Measurements from ENCODE around the gene CDK6. TPM values are rescaled to one million over a fixed set of nuclear protein-coding genes. Genes with fewer than 3 reads are reported as not detected.

Gene CDK6
- total RNA-seq, 1 experiment from 2014 or later: 10.5 TPM

DNA sequence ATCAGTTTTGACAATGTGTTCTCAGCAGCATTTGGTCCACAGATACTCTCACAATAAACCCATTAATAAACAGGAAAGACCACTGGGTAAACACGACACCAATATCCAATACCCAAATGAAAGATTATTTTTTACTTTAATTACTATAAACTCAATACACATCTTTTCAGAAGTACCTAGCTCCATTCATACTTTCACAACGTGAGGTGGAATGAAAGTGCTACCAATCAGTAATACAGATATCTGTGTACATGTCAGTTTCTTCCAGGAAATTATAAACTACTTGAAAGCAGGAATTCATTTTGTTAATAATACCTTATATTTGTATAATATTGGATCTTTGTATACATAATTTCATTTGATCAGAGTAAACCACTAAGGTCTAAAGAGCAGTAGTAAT lies 11.9 kb downstream of the CDK6 start:
- DNase-seq (ENCODE audit: low spot score): no peak
- H3K27ac ChIP-seq (ENCODE audit: low read depth, low read length, poor library complexity, severe bottlenecking): no peak overlapping the region
- TF ChIP-seq, protein P1, sequence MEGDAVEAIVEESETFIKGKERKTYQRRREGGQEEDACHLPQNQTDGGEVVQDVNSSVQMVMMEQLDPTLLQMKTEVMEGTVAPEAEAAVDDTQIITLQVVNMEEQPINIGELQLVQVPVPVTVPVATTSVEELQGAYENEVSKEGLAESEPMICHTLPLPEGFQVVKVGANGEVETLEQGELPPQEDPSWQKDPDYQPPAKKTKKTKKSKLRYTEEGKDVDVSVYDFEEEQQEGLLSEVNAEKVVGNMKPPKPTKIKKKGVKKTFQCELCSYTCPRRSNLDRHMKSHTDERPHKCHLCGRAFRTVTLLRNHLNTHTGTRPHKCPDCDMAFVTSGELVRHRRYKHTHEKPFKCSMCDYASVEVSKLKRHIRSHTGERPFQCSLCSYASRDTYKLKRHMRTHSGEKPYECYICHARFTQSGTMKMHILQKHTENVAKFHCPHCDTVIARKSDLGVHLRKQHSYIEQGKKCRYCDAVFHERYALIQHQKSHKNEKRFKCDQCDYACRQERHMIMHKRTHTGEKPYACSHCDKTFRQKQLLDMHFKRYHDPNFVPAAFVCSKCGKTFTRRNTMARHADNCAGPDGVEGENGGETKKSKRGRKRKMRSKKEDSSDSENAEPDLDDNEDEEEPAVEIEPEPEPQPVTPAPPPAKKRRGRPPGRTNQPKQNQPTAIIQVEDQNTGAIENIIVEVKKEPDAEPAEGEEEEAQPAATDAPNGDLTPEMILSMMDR (conservative IDR thresholded peaks at IDR 0.05; ENCODE audit: low read depth, low read length): no peak
- no peak for TF ChIP-seq EZH2 (IDR thresholded peaks at IDR 0.05; ENCODE audit: borderline replicate concordance, low read depth, low read length, poor library complexity, severe bottlenecking)
- BruUV-seq (replicated peaks): no TSS peak
- ChIA-PET CTCF (no interaction called here), POLR2A (ENCODE audit: low non-redundant PET) (no interaction called here)
- intact Hi-C loops (cut with micrococcal nuclease; ENCODE audit: unreplicated experiment): no loop called here
- H3K27me3 ChIP-seq (replicated peaks; ENCODE audit: insufficient read depth, low read depth, low read length, poor library complexity): no peaks in the 10 kb centered on the region
- H3K36me3 ChIP-seq (ENCODE audit: insufficient read depth, low read length, poor library complexity, severe bottlenecking): no peaks in the 10 kb centered on the region
- no peaks in the 10 kb centered on the region for H3K9me3 ChIP-seq (ENCODE audit: low read depth, low read length, poor library complexity, severe bottlenecking)
- H3K4me3 ChIP-seq (ENCODE audit: low read depth, low read length, poor library complexity, severe bottlenecking): no peak overlapping the region
- H3K4me1 ChIP-seq (ENCODE audit: insufficient read depth, low read length, poor library complexity, severe bottlenecking): no peaks in the 10 kb centered on the region

DNA sequence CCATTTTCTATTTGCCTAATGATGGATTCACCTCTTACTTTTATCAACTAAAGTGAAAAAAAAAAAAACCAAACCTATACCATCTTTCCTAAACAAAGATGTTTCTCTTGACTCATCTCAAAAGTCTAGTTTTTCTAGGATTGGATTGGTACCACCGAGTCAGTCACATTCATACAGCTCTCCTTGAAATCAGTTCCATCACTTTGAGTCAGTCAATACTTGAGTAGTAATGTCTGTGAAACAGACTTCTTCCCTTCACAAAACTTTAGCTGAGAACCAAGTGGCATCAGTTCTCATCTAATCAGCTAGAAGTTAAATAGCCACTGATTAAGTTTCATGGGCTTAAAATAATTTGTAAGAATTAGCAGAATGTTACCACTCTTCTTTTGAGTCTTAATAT lies 13.3 kb downstream of the CDK6 start:
- no peak overlapping the region for H3K4me3 ChIP-seq (ENCODE audit: low read depth, low read length, poor library complexity, severe bottlenecking)
- ChIA-PET POLR2A (ENCODE audit: low non-redundant PET) (no interaction called here), CTCF (no interaction called here)
- H3K4me1 ChIP-seq (ENCODE audit: insufficient read depth, low read length, poor library complexity, severe bottlenecking): no peaks in the 10 kb centered on the region
- DNase-seq (ENCODE audit: low spot score): no peak
- no peak for TF ChIP-seq EZH2 (IDR thresholded peaks at IDR 0.05; ENCODE audit: borderline replicate concordance, low read depth, low read length, poor library complexity, severe bottlenecking)
- TF ChIP-seq, protein P1 (conservative IDR thresholded peaks at IDR 0.05; ENCODE audit: low read depth, low read length): no peak
- no TSS peak for BruUV-seq (replicated peaks)
- intact Hi-C loops (cut with micrococcal nuclease; ENCODE audit: unreplicated experiment): no loop called here
- H3K27me3 ChIP-seq (replicated peaks; ENCODE audit: insufficient read depth, low read depth, low read length, poor library complexity): no peaks in the 10 kb centered on the region
- H3K36me3 ChIP-seq (ENCODE audit: insufficient read depth, low read length, poor library complexity, severe bottlenecking): no peaks in the 10 kb centered on the region
- no peaks in the 10 kb centered on the region for H3K9me3 ChIP-seq (ENCODE audit: low read depth, low read length, poor library complexity, severe bottlenecking)
- no peak overlapping the region for H3K27ac ChIP-seq (ENCODE audit: low read depth, low read length, poor library complexity, severe bottlenecking)

DNA sequence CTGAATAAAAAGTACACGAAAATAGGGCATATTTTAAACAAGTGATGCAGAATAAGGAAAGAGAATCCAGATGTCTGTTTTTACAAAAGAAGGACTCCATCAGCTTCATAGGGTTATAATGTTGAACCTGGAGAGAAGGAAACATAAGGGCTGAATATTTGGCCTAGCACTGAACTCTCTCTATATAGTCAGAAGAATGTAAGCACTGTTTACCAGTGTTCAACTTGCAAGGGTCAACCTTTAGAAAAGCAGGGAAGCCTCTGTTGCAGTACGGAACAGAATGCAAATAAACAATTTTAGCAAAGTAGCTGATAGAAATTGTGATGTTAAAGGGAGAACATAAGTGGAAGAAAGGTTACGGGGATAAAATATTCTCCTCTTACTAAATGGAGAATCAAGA lies 16.2 kb downstream of the CDK6 start:
- Histone ChIP-seq H3K4me3 (ENCODE audit: low read depth, low read length, poor library complexity, severe bottlenecking) (no peak overlapping the region), H3K9me3 (ENCODE audit: low read depth, low read length, poor library complexity, severe bottlenecking) (peaks cover 12% of the 10 kb centered on the region), H3K36me3 (ENCODE audit: insufficient read depth, low read length, poor library complexity, severe bottlenecking) (no peaks in the 10 kb centered on the region), H3K27ac (ENCODE audit: low read depth, low read length, poor library complexity, severe bottlenecking) (no peak overlapping the region), H3K4me1 (ENCODE audit: insufficient read depth, low read length, poor library complexity, severe bottlenecking) (no peaks in the 10 kb centered on the region), H3K27me3 (replicated peaks; ENCODE audit: insufficient read depth, low read depth, low read length, poor library complexity) (no peaks in the 10 kb centered on the region)
- TF ChIP-seq EZH2 (IDR thresholded peaks at IDR 0.05; ENCODE audit: borderline replicate concordance, low read depth, low read length, poor library complexity, severe bottlenecking): no peak
- TF ChIP-seq, protein P1 (conservative IDR thresholded peaks at IDR 0.05; ENCODE audit: low read depth, low read length): no peak
- POLR2A ChIA-PET (ENCODE audit: low non-redundant PET): no interaction called here
- no TSS peak for BruUV-seq (replicated peaks)
- CTCF ChIA-PET: no interaction called here
- intact Hi-C loops (cut with micrococcal nuclease; ENCODE audit: unreplicated experiment): no loop called here
- no peak for DNase-seq (ENCODE audit: low spot score)

All from A673 (cell line).